Keratinocyte (primary cell): ENCODE measurements around the gene CTNNA3. TPM values are rescaled to one million over a fixed set of nuclear protein-coding genes. Genes with fewer than 3 reads are reported as not detected.
"Not testable (repeated sequence)": the region's sequence is repeated elsewhere in the genome, so short reads cannot be mapped to it uniquely, and the experiment has no call there.

Experiments
- DNase-seq: peaks from one replicate; pipeline ENCODE4 v3.0.0-alpha.2; 2011; ENCODE audit warnings: low read depth, missing footprints, low spot score
- FAIRE-seq: peaks from 2 replicates; lab custom pipeline; 2011; peaks lifted over from hg19 to GRCh38; lab: Jason Lieb, UNC
- H2AFZ ChIP-seq: 2 replicates; pipeline ENCODE4 v1.6.0; 2012; ENCODE audit warnings: low read length, control low read depth, inconsistent platforms; ENCODE audit not compliant: control insufficient read depth
- H3K27ac ChIP-seq: 2 replicates; pipeline ENCODE4 v1.5.1; 2011; ENCODE audit warnings: low read length; ENCODE audit not compliant: control insufficient read depth, insufficient read depth
- H3K27me3 ChIP-seq: 3 replicates; pipeline ENCODE4 v1.6.0; 2011; ENCODE audit warnings: low read length; ENCODE audit not compliant: control insufficient read depth, insufficient read depth; ENCODE audit errors: extremely low read depth
- H3K36me3 ChIP-seq, 2 experiments: 2 replicates in 1 of 2; 3 replicates in 1 of 2; pipeline ENCODE4 v1.5.1; 2011; ENCODE audit warnings: low read length in 2 of 2, mild to moderate bottlenecking in 1 of 2; ENCODE audit not compliant: control insufficient read depth in 2 of 2, insufficient read depth in 2 of 2; ENCODE audit errors: extremely low read depth in 1 of 2
- H3K4me1 ChIP-seq: 3 replicates; pipeline ENCODE4 v1.5.1; 2011; ENCODE audit warnings: low read length; ENCODE audit not compliant: control insufficient read depth, insufficient read depth; ENCODE audit errors: extremely low read depth
- H3K4me2 ChIP-seq: 3 replicates; pipeline ENCODE4 v1.6.0; 2011; ENCODE audit warnings: low read depth, low read length; ENCODE audit not compliant: control insufficient read depth, insufficient read depth; ENCODE audit errors: extremely low read depth
- H3K4me3 ChIP-seq, 3 experiments: fragments of 200-600 bp in 1 of 3; sonication (generic) in 1 of 3; 2 replicates in 2 of 3; 3 replicates in 1 of 3; pipeline ENCODE4 v1.5.1; 2011 to 2016; ENCODE audit warnings: low read length in 3 of 3, mild to moderate bottlenecking in 3 of 3, control low read depth in 2 of 3, inconsistent platforms in 1 of 3, low read depth in 1 of 3, mixed read lengths in 1 of 3, mixed run types in 1 of 3, moderate library complexity in 1 of 3; ENCODE audit not compliant: control insufficient read depth in 2 of 3, insufficient read depth in 2 of 3; ENCODE audit errors: extremely low read depth in 1 of 3
- H3K79me2 ChIP-seq: 2 replicates; pipeline ENCODE4 v1.6.0; 2012; ENCODE audit warnings: low read length; ENCODE audit not compliant: control insufficient read depth, insufficient read depth
- H3K9ac ChIP-seq: 3 replicates; pipeline ENCODE4 v1.6.0; 2011; ENCODE audit warnings: low read length; ENCODE audit not compliant: control insufficient read depth, insufficient read depth; ENCODE audit errors: extremely low read depth
- H3K9me1 ChIP-seq: 3 replicates; pipeline ENCODE4 v1.6.0; 2011; ENCODE audit warnings: low read length; ENCODE audit not compliant: control insufficient read depth, insufficient read depth; ENCODE audit errors: extremely low read depth
- H3K9me3 ChIP-seq: 2 replicates; pipeline ENCODE4 v1.5.1; 2012; ENCODE audit warnings: low read depth, low read length; ENCODE audit not compliant: control insufficient read depth
- H4K20me1 ChIP-seq: 3 replicates; pipeline ENCODE4 v1.6.0; 2011; ENCODE audit warnings: low read length; ENCODE audit not compliant: control insufficient read depth, insufficient read depth; ENCODE audit errors: extremely low read depth
- EZH2 ChIP-seq: IDR thresholded peaks from one replicate; pipeline ENCODE4 v1.6.1; 2012; ENCODE audit warnings: inconsistent platforms, mild to moderate bottlenecking, low read length, moderate library complexity
- dilution Hi-C: fragments of 300-500 bp; cut with MboI; formaldehyde crosslinking; loops from one replicate; pipeline ENCODE4 v1.7.0; 2020; ENCODE audit warnings: low sequenced_read_pairs; ENCODE audit not compliant: extremely low pct_ligation_motif_present
- polyA plus RNA-seq, 5 experiments: library from polyadenylated mRNA; depleted of rRNA in 3 of 5; stranded (reverse) in 3 of 5; stranded (forward) in 1 of 5; unstranded in 1 of 5; fragments of >200 nt; gene quantifications; 1 replicate in 1 of 5; 2 replicates in 3 of 5; 3 replicates in 1 of 5; pipeline versions ENCODE4 v1.2.1 to v1.2.3, GENCODE V29; 2011 to 2012; ENCODE audit warnings: missing spikeins in 2 of 5, low read depth in 1 of 5, low replicate concordance in 1 of 5
- TF ChIP-seq, protein P1 (sequence below), 3 experiments: IDR thresholded peaks in 1 of 3; conservative IDR thresholded peaks in 1 of 3; optimal IDR thresholded peaks in 1 of 3; 2 replicates in 2 of 3; 3 replicates in 1 of 3; pipeline versions ENCODE3 to v1.5.1; 2011; ENCODE audit warnings: low read length in 3 of 3, mild to moderate bottlenecking in 3 of 3, moderate library complexity in 2 of 3, control low read depth in 1 of 3, inconsistent platforms in 1 of 3; ENCODE audit not compliant: insufficient read depth in 2 of 3; ENCODE audit errors: extremely low read depth in 1 of 3

Gene CTNNA3
- polyA plus RNA-seq, 1 donor (not counting 4 experiments of a cell fraction or from before 2014, with no cell fraction given): 0.01 TPM

- H3K79me2 ChIP-seq, H2AFZ ChIP-seq, dilution Hi-C loops, H3K4me1 ChIP-seq, FAIRE-seq, H3K9ac ChIP-seq, H3K4me2 ChIP-seq, H3K36me3 ChIP-seq, H3K27ac ChIP-seq, H4K20me1 ChIP-seq, H3K27me3 ChIP-seq, H3K9me3 ChIP-seq, DNase-seq, H3K4me3 ChIP-seq, H3K9me1 ChIP-seq: not testable (repeated sequence)
- TF ChIP-seq, protein P1, sequence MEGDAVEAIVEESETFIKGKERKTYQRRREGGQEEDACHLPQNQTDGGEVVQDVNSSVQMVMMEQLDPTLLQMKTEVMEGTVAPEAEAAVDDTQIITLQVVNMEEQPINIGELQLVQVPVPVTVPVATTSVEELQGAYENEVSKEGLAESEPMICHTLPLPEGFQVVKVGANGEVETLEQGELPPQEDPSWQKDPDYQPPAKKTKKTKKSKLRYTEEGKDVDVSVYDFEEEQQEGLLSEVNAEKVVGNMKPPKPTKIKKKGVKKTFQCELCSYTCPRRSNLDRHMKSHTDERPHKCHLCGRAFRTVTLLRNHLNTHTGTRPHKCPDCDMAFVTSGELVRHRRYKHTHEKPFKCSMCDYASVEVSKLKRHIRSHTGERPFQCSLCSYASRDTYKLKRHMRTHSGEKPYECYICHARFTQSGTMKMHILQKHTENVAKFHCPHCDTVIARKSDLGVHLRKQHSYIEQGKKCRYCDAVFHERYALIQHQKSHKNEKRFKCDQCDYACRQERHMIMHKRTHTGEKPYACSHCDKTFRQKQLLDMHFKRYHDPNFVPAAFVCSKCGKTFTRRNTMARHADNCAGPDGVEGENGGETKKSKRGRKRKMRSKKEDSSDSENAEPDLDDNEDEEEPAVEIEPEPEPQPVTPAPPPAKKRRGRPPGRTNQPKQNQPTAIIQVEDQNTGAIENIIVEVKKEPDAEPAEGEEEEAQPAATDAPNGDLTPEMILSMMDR (optimal IDR thresholded peaks at IDR 0.05 in 1 of 3, IDR thresholded peaks at IDR 0.05 in 1 of 3, conservative IDR thresholded peaks at IDR 0.05 in 1 of 3; ENCODE audit: extremely low read depth in 1 of 3, insufficient read depth in 2 of 3, low read length in 3 of 3): peak in 1 of 3 experiments; percentile 4
Observed at GRCh38 chr10:67530990-67531389, 165.0 kb downstream of the CTNNA3 start.

DNA sequence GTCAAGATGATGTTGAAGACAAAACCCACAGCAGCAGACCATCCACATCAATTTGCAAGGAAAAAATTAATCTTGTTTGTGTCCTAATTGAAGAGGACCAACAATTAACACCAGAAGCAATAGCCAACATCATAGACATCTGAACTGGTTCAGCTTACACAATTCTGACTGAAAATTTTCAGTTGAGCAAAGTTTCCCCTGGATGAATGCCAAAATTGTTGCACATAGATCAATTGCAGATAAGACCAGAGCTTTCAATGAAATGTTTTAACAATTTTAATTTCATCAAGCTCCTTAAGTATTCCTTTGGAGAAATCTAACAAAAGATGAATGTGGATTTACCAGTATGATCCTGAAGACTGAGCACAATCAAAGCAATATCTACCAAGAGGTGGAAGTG is 168.6 kb downstream of the CTNNA3 start:
- H3K36me3 ChIP-seq: no peaks in the 10 kb centered on the region
- no peak for TF ChIP-seq EZH2
- TF ChIP-seq, protein P1 (optimal IDR thresholded peaks at IDR 0.05 in 1 of 3, IDR thresholded peaks at IDR 0.05 in 1 of 3, conservative IDR thresholded peaks at IDR 0.05 in 1 of 3; ENCODE audit: extremely low read depth in 1 of 3, insufficient read depth in 2 of 3, low read length in 3 of 3): no peak
- no peak for FAIRE-seq

More for the DNA sequence above, 168.6 kb downstream of the CTNNA3 start:
- dilution Hi-C loops: no loop called here
- H3K4me3 ChIP-seq: no peak overlapping the region
- H4K20me1 ChIP-seq: no peaks in the 10 kb centered on the region
- no peak overlapping the region for H2AFZ ChIP-seq
- no peaks in the 10 kb centered on the region for H3K9me3 ChIP-seq
- no peaks in the 10 kb centered on the region for H3K4me1 ChIP-seq
- no peak overlapping the region for H3K4me2 ChIP-seq
- H3K27me3 ChIP-seq: no peaks in the 10 kb centered on the region
- no peaks in the 10 kb centered on the region for H3K9me1 ChIP-seq
- DNase-seq: no peak
- no peaks in the 10 kb centered on the region for H3K79me2 ChIP-seq
- H3K27ac ChIP-seq: no peak overlapping the region
- H3K9ac ChIP-seq: no peak overlapping the region
